Body of pancreas (tissue), 4 donors: ENCODE results near the gene DGKI.

ENCODE experiments used
- POLR2A ChIP-seq, 3 donors: fragments of 450-650 bp; IDR thresholded peaks; one replicate each; pipeline ENCODE4 v1.6.1; 2016; ENCODE audit warnings: antibody characterized with exemption in 3 of 3, mild to moderate bottlenecking in 2 of 3
- TF ChIP-seq, protein P1 (sequence below), 7 experiments: fragments of 450-650 bp in 4 of 7; fragments of 200-600 bp in 3 of 7; sonication (generic) in 3 of 7; IDR thresholded peaks; one replicate each; pipeline ENCODE4 v1.5.1; 2016 to 2019; ENCODE audit warnings: antibody characterized with exemption in 7 of 7

GRCh38 chr7:137878333-137878961 lies 31.7 kb upstream of the DGKI start:
- TF ChIP-seq, protein P1, sequence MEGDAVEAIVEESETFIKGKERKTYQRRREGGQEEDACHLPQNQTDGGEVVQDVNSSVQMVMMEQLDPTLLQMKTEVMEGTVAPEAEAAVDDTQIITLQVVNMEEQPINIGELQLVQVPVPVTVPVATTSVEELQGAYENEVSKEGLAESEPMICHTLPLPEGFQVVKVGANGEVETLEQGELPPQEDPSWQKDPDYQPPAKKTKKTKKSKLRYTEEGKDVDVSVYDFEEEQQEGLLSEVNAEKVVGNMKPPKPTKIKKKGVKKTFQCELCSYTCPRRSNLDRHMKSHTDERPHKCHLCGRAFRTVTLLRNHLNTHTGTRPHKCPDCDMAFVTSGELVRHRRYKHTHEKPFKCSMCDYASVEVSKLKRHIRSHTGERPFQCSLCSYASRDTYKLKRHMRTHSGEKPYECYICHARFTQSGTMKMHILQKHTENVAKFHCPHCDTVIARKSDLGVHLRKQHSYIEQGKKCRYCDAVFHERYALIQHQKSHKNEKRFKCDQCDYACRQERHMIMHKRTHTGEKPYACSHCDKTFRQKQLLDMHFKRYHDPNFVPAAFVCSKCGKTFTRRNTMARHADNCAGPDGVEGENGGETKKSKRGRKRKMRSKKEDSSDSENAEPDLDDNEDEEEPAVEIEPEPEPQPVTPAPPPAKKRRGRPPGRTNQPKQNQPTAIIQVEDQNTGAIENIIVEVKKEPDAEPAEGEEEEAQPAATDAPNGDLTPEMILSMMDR (IDR thresholded peaks at IDR 0.05), result no peak
- no peak for TF ChIP-seq POLR2A (IDR thresholded peaks at IDR 0.05)
